KBM-7 (cell line): ENCODE data around the gene MOB3A.
"Not testable (repeated sequence)": the region's sequence is repeated elsewhere in the genome, so short reads cannot be mapped to it uniquely, and the experiment has no call there.

Source experiments
- DNase-seq: peaks from one replicate; pipeline ENCODE4 v3.0.0-alpha.2; 2015
- in situ Hi-C: fragments of 300-500 bp; cut with MboI; formaldehyde crosslinking; loops from 2 replicates; pipeline ENCODE4 v1.14.3; 2020; ENCODE audit warnings: low sequenced_read_pairs, low pct_unique_long_range_greater_than_20kb, mixed read lengths

MOB3A gene

GRCh38 chr19:2039959-2040646 lies 56.0 kb downstream of the MOB3A start:
- in situ Hi-C loops, result no loop called here
- no peak for DNase-seq

DNA sequence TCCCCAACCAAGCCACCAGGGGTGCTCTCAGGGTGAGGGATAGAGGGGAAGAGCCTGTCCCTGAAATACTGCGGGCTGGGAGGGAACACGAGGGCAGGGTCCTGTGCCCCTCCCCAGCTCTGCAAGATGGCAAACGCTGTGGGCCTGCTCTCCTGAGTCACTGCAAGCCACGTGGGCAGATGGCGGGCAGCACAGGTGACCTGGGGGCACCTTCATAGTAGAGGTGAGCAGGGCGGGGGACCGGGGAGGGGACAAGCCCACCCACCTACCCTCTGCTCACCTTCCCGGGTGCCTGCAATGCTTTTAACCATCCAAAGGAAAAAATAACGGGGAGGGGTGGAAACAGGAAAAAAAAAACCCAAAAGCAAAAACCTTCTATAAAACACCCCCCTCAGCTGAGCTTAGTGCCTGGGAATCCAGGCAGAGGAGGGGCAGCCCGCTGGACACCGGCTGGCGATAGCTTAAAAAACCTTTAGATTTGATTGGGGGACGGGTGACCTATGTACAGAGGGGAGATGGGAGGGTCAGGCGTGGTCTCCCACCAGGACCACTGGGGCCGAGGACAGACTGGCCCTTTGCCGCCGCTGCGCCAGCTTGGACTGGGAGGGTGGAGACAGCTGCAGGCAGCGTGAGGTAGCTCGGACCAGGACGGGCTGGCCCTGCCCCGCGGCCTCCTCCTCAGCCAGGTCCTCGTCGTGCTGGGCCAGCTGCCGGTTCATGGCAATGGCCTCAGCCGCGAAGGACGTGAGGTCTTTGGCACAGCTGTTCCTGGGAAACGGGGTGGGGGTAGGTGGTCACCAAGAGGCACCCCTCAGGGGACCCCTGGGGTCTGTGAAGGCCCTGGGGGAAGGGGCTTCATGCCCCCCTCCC lies 56.8 kb downstream of the MOB3A start:
- in situ Hi-C loops, result no loop called here
- DNase-seq, result no peak

DNA sequence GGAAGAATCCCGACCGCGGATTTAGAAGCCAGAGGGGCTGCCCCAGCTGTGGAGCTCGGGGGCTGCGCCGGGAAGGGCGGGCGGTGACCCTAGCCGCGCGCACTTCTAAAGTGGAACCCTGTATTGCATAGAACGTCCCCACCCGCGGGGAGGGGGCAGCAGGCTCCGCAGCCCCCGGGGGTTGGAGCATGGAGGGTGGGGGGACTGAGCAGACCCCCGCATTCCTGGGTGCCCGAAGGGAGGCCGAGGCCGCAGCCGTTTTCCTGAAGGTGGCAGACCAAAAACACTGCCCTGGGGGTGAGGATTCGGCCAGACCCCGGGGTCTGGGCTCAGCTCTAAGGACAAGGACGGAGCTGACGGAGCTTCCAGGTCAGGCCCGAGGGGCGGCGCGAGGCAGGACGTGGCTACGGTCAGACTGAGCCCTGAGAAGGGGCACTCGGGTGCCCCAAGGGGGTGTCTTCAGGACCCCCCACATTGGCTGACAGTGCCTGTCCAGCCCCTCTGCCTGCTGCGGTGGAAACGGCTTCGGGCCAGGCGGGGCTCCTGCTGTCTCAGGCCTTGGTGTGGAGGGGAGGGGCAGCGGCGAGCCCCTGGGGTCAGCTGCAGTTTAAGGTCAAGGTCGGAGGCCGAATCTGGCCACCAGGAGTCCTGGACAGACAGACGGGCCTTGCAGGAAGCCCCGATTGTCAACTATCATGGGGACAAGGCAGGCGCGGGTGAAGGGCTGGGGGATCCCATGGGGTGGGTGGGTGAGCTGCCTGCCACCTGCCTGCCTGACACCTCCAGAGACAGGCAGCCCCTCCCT lies 57.6 kb downstream of the MOB3A start:
- in situ Hi-C loops, result no loop called here
- no peak for DNase-seq

- in situ Hi-C loops, result no loop called here
- no peak for DNase-seq
Measured at GRCh38 chr19:2037651-2038255, 58.4 kb downstream of the MOB3A start.

DNA sequence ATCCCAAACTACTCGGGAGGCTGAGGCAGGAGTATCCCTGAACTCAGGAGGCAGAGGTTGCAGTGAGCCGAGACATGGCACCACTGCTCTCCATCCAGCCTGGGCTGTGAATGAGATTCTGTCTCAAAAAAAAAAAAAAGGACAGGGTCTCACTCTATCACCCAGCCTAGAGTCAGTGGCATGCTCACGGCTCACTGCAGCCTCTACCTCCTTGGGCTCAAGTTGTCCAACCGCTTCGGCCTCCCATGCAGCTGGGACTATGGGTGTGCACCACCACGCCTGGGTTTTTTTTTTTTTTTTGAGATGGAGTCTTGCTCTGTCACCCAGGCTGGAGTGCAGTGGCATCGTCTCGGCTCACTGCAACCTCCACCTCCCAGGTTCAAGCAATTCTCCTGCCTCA lies 59.7 kb downstream of the MOB3A start:
- DNase-seq, result no peak
- in situ Hi-C loops, result no loop called here

DNA sequence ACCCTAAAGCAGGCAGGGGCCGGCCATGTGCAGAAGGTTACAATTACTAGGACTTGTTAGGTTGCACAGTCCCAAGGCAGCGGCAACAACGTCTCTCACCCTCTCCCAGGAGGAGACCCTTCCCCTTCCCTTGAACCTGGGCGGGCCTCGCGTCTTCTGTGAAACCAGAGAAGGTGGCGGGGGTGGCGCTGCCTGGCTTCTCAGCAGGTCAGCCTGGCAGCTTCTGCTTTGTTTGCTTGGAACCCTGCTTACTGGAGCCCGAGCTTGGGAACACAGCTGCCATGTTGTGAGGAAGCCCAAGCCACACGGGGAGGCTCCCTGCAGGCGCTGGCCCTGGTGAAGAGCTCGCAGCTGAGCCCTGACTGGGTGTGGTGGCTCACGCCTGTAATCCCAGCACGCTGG lies 60.5 kb downstream of the MOB3A start:
- in situ Hi-C loops, result no loop called here

GRCh38 chr19:2034729-2035589 lies 61.2 kb downstream of the MOB3A start:
- DNase-seq, result peak; percentile 69
- in situ Hi-C loops, result no loop called here

More for the DNA sequence above, 60.5 kb downstream of the MOB3A start:
- DNase-seq, result no peak

- in situ Hi-C loops, DNase-seq: not testable (repeated sequence)
Measured at GRCh38 chr19:2034253-2034652, 61.9 kb downstream of the MOB3A start.

GRCh38 chr19:2033825-2034159 lies 62.3 kb downstream of the MOB3A start:
- in situ Hi-C loops, result no loop called here
- DNase-seq, result no peak

DNA sequence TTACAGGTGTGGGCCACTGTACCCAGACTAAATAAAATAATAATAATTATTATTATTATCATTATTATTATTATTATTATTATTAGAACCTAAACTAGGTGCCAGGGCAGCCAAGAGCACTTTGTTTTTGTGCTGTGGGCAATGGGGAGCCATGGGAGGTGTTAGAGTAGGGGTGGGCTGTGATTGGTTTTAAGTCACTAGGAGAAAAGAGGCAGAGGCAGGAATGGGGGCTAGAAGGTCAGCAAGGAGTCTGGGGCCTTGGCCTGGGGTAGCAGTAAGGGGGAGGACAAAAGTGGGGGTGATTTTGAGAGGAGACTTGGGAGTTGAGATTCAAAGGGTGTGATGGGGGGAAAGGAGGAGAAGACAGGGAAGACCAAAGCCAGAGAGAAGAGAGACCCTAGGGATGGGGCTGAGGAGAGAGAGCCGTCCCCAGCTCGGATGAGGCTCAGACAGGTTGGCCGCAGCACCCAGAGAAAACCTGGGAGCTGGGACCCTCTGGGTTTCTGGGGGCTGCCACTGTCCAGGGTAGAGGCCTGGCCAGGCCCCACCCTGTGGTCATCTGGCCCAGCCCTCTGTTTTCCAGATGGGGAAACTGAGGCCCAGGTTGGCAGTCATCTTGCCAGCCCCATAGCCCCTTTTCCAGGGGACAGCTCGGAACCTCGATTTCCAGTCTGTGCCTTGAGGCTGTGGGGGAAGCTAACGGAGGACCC lies 62.9 kb downstream of the MOB3A start:
- in situ Hi-C loops, result no loop called here

GRCh38 chr19:2032296-2032941 lies 63.7 kb downstream of the MOB3A start:
- in situ Hi-C loops, result no loop called here
- peak; percentile 77 for DNase-seq

More for the DNA sequence above, 62.9 kb downstream of the MOB3A start:
- DNase-seq, result no peak

GRCh38 chr19:2027361-2027760 lies 68.8 kb downstream of the MOB3A start:
- DNase-seq, result no peak
- in situ Hi-C loops, result no loop called here

DNA sequence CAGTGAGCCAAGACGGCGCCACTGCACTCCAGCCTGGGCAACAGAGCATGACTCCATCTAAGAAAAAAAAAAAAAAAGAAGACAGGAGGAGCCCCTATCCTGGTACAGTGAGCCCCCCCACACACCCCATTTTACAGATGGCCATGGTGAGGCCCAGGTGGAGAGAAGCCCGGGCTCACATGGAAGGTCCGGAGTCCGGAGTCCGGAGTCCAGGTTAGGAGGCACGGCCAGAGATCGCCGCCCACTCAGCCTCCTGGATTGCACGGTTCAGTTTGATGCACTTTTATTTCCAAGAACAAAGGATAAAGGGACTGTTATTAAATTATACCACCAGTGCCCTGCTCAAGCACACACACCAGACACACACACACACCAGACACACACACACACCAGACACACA lies 69.4 kb downstream of the MOB3A start:
- no peak for DNase-seq
- in situ Hi-C loops, result no loop called here

GRCh38 chr19:2022289-2022688 lies 73.8 kb downstream of the MOB3A start:
- in situ Hi-C loops, result no loop called here
- DNase-seq, result no peak

GRCh38 chr19:2021453-2022140 lies 74.5 kb downstream of the MOB3A start:
- no peak for DNase-seq
- in situ Hi-C loops, result no loop called here
